Upper lobe of right lung (tissue), 1 donor: ENCODE measurements around the gene KLHL26. TPM values are rescaled to one million over a fixed set of nuclear protein-coding genes. Genes with fewer than 3 reads are reported as not detected.

ENCODE experiments used
- ATAC-seq: fragments of 200-7000 bp; cut with Tn5 transposase; one replicate; pipeline ENCODE4 v1.9.1; 2020; ENCODE audit warnings: mild to moderate bottlenecking, moderate library complexity
- DNase-seq: peaks from one replicate; pipeline ENCODE4 v3.0.0-alpha.2; 2020
- H3K27ac ChIP-seq: fragments of 200-600 bp; one replicate; pipeline ENCODE4 v1.8.0; 2022
- H3K27me3 ChIP-seq: fragments of 200-600 bp; one replicate; pipeline ENCODE4 v1.8.0; 2022; ENCODE audit warnings: mild to moderate bottlenecking
- H3K36me3 ChIP-seq: fragments of 200-600 bp; one replicate; pipeline ENCODE4 v1.8.0; 2022
- H3K4me1 ChIP-seq: fragments of 200-600 bp; one replicate; pipeline ENCODE4 v1.8.0; 2022
- H3K4me3 ChIP-seq: fragments of 200-600 bp; one replicate; pipeline ENCODE4 v1.8.0; 2022; ENCODE audit warnings: mild to moderate bottlenecking
- H3K9me3 ChIP-seq: fragments of 200-600 bp; one replicate; pipeline ENCODE4 v1.8.0; 2022
- intact Hi-C: fragments of 100-400 bp; cut with DNase I; formaldehyde crosslinking; loops from one replicate; pipeline ENCODE4 v1.11.0; 2022
- total RNA-seq: library from RNA; stranded (reverse); fragmentation: NEBNext Ultra II Directional; extraction: Animal tissue kit (Norgen Biotek cat#: 25700); gene quantifications from one replicate; pipeline ENCODE4 v1.2.1, GENCODE V29; 2021
- TF ChIP-seq, protein P1 (sequence below): fragments of 200-600 bp; IDR thresholded peaks from one replicate; pipeline ENCODE4 v1.8.0; 2022; ENCODE audit warnings: antibody characterized with exemption
- donor health status: DM: no; HTN: yes; CAD: no; lungs with severe emphysema.

KLHL26 gene
- total RNA-seq, 1 donor from 2014 or later, result 11.8 TPM

GRCh38 chr19:18594096-18594823, 42.6 kb upstream of the KLHL26 start:
- peak; percentile 84 for DNase-seq
- H3K36me3 ChIP-seq, result peaks cover 15% of the 10 kb centered on the region
- intact Hi-C loops, result loop anchor here (10.0 kb wide), 1 partner anchor 261 kb away; no protein-coding TSS in a partner anchor
- peak; percentile 87 for ATAC-seq
- peaks cover 10% of the 10 kb centered on the region for H3K27me3 ChIP-seq
- no peaks in the 10 kb centered on the region for H3K9me3 ChIP-seq
- H3K4me3 ChIP-seq, result peak overlapping the region; percentile 38
- H3K27ac ChIP-seq, result no peak overlapping the region
- peaks cover 21% of the 10 kb centered on the region for H3K4me1 ChIP-seq
- TF ChIP-seq, protein P1, sequence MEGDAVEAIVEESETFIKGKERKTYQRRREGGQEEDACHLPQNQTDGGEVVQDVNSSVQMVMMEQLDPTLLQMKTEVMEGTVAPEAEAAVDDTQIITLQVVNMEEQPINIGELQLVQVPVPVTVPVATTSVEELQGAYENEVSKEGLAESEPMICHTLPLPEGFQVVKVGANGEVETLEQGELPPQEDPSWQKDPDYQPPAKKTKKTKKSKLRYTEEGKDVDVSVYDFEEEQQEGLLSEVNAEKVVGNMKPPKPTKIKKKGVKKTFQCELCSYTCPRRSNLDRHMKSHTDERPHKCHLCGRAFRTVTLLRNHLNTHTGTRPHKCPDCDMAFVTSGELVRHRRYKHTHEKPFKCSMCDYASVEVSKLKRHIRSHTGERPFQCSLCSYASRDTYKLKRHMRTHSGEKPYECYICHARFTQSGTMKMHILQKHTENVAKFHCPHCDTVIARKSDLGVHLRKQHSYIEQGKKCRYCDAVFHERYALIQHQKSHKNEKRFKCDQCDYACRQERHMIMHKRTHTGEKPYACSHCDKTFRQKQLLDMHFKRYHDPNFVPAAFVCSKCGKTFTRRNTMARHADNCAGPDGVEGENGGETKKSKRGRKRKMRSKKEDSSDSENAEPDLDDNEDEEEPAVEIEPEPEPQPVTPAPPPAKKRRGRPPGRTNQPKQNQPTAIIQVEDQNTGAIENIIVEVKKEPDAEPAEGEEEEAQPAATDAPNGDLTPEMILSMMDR, result peak; percentile 82

DNA sequence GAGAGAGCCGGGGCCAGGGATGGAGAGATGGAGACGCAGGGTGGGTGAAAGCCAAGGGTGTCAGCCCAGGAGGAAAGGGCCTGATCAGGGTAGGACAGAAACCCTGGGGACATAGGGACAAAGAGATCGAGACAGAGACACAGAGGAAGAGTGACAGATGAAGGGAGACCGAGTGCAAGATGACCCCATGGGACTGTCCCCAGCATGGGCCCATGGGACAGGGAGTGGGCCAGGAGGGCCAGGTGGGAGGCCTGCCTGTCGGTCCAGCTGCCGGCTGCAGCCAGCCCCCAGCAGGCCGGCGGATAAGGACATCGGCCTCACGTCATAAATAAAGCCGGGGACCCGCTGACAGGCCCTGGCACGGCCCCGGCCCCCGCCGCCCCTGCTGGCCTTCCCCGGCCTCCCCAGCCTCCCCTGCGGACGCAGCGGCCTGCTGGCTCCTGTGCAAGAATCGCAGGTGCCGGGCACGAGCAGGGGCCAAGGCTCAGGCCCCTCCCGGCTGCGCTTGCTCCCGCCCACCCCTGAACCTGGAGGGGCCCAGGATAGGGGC, 41.9 kb upstream of the KLHL26 start:
- peaks cover 16% of the 10 kb centered on the region for H3K27me3 ChIP-seq
- ATAC-seq (no peak), DNase-seq (peak; percentile 63)
- peaks cover 16% of the 10 kb centered on the region for H3K4me1 ChIP-seq
- H3K36me3 ChIP-seq, result peaks cover 15% of the 10 kb centered on the region
- peak overlapping the region; percentile 38 for H3K4me3 ChIP-seq
- H3K27ac ChIP-seq, result no peak overlapping the region
- TF ChIP-seq, protein P1, result no peak
- no peaks in the 10 kb centered on the region for H3K9me3 ChIP-seq
- intact Hi-C loops, result loop anchor here (10.0 kb wide), 1 partner anchor 260 kb away; no protein-coding TSS in a partner anchor

GRCh38 chr19:18595475-18595874, 41.4 kb upstream of the KLHL26 start:
- peaks cover 13% of the 10 kb centered on the region for H3K36me3 ChIP-seq
- H3K9me3 ChIP-seq, result no peaks in the 10 kb centered on the region
- ATAC-seq, result no peak
- H3K4me1 ChIP-seq, result peaks cover 11% of the 10 kb centered on the region
- DNase-seq, result no peak
- H3K27me3 ChIP-seq, result peaks cover 22% of the 10 kb centered on the region
- TF ChIP-seq, protein P1, result no peak
- intact Hi-C loops, result loop anchor here (10.0 kb wide), 1 partner anchor 259 kb away; no protein-coding TSS in a partner anchor
- H3K27ac ChIP-seq, result no peak overlapping the region
- no peak overlapping the region for H3K4me3 ChIP-seq

DNA sequence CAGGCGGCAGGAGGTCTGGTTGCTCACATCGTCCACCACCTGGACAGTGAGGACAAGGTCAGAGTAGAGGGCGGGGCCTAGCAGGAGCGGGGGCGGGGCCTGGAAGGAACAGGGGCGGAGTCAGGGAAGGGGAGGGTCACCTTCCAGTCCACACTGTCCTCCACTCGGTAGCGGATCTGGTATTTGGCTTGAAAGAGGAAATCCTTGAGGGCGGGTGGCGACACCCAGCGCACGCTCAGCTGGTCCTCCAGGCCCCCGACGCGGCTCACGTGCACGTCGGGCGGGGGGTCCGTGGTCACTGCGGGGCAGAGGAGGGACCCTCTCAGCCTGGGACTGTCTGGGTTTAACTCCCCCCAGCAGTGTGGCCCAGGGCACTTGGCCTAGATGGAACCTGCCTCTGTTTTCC, 40.1 kb upstream of the KLHL26 start:
- H3K4me3 ChIP-seq, result no peak overlapping the region
- DNase-seq (peak; percentile 77), ATAC-seq (peak; percentile 74)
- peaks cover 26% of the 10 kb centered on the region for H3K27me3 ChIP-seq
- no peaks in the 10 kb centered on the region for H3K9me3 ChIP-seq
- no peak overlapping the region for H3K27ac ChIP-seq
- peaks cover 9% of the 10 kb centered on the region for H3K4me1 ChIP-seq
- TF ChIP-seq, protein P1, result no peak
- intact Hi-C loops, result loop anchor here (10.0 kb wide), 1 partner anchor 258 kb away; no protein-coding TSS in a partner anchor
- peaks cover 2% of the 10 kb centered on the region for H3K36me3 ChIP-seq

- no peak for ATAC-seq
- intact Hi-C loops, result loop anchor here (10.0 kb wide), 1 partner anchor 257 kb away; no protein-coding TSS in a partner anchor
- Histone ChIP-seq H3K4me3 (no peak overlapping the region), H3K27me3 (peaks cover 32% of the 10 kb centered on the region), H3K4me1 (peaks cover 9% of the 10 kb centered on the region), H3K27ac (no peak overlapping the region), H3K9me3 (no peaks in the 10 kb centered on the region), H3K36me3 (no peaks in the 10 kb centered on the region)
- no peak for DNase-seq
- TF ChIP-seq, protein P1, result no peak
Measured at GRCh38 chr19:18597809-18598660, 38.8 kb upstream of the KLHL26 start.
